Activated CD4-positive, CD25-positive, alpha-beta regulatory T cell treated with anti-CD3 and anti-CD28 coated beads, Interleukin-2, amount 50 U/mL, for 16 hours (primary cell): ENCODE data around the gene PARD3.

Source experiments
- DNase-seq: peaks from one replicate; pipeline ENCODE4 v3.0.0-alpha.2; 2020; ENCODE audit warnings: low read depth, low spot score

The PARD3 gene

DNA sequence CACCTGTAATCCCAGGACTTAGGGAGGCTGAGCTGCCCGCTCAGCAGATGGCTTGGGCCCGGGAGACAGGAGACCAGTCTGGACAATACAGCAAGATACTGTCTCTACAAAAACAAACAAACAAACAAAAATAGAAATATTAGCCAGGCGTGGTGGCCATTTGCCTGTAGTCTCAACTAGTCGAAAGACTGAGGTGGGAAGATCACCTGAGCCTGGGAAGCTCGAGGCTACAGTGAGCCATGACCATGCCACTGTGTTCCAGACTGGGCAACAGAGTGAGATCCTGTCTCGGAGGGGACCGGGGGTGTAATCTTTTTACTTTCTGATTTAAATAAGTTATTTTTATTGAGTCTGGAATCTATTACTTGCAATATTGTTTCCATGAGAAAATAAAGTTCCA lies 274.6 kb downstream of the PARD3 start:
- DNase-seq: no peak

DNA sequence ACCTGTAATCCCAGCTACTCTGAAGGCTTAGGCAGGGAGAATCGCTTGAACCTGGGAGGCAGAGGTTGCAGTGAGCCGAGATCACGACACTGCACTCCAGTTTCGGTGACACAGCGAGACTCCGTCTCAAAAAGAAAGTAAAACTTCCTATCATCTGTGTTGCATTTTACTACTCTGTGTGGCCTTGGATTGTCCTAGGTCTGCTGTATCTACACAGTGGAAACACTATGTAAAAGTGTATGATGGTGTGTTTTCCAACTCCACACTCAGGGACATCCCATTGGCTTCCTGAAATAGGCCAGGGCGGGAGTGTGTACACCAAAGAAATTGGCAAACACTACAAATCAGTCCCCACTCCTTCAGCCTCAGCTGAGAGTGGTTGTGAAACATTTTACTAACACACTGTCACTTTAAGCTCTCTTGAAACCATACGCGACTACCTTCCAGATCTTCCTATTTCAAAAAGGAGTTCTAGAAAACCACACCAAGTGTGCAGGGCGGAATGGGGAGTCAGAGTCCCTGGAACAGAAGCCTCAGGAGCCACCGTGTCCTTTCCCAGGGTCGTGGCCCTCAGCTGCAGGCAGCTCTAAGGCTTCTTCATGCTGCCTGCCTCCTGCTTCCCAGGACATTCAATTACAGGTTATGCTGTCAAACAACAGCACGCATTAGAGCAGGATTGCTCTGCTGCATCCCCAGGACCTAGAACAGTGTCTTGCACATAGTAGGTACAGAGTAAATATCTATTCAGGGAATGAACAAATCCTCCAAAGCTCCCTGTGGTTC lies 275.4 kb downstream of the PARD3 start:
- DNase-seq: no peak

GRCh38 chr10:34538281-34538829 lies 276.7 kb downstream of the PARD3 start:
- no peak for DNase-seq

GRCh38 chr10:34537629-34538231 lies 277.4 kb downstream of the PARD3 start:
- DNase-seq: no peak

DNA sequence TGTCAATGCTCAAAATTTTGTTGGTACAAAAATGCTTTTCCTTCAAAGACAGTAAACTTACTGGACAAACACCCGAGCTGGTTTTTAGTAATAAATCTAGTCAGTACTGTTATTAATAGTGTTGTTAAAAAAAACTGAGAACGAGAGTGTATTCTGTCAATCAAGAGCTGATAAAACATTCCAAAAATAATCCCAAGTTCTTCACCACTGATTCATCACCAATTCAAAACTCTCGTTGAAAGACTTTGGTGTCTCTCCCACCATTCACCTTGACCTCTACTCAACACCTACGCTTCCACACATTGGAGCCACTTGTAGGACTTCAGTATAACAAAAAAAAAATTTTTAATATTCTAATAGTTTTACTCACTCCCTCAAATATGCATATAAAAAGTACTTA lies 279.2 kb downstream of the PARD3 start:
- DNase-seq: no peak

DNA sequence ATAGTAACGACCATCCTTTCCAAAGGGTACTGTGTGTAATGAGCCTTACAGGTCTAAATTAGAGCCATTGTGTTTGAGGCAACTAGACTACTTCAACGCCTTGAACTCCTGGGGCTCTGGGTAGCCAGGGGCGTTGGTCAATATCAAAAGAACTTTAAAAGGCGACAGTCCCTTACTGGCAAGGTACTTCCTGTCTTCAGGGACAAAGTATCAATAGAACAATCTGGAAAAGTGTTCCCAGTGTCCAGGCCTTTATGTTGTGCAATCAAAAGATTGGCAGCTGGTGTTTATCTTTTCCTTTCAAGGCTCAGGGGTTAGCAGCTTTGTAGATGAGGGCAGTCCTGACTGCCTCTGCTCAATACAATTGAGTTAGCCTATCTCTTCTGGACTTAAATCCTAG lies 284.3 kb downstream of the PARD3 start:
- DNase-seq: no peak

- no peak for DNase-seq
Measured at GRCh38 chr10:34528320-34528719, 286.8 kb downstream of the PARD3 start.

DNA sequence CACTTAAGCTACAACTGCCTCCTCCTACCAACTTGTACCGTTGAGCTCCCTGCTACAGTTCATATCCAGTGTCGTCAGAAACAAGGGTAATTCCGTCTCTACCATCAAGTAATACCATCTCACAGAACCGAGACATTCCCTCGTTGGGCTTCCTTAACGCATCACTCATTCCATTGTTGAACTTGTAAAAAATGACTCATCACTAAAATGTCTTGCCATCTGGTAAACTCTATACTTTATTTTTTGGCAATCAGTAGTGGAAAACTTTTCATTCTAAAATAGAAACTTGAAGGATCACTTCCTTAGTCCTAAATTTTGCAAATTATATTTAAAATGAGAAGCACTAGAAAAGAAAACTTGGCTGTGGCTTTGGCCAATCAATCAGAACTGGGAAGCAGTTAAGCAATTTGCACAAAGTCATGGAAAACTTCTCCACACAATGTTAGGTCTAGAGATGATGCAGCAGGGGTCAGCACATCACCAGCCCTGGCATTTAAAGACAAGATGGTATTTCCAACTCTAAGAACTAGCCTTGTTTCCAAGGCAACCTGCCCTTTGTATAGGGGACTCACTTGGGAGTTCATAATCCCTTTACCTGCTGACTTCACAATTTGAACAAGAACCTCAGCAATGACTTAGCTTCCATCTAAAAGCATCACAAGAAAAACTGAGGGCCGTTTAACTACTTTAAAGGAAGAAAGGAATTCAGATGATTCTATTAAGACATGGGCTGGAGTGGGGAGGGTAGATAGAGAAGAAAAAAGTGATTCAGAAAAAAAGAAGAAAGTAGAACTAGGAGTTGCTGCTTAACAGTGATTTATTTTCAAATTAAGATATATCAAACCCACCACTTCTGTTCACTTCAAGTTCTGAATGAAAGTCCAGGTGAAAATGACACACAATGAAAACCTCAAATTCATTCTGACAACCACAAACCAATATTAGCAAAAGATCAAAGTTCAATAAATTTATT lies 288.1 kb downstream of the PARD3 start:
- no peak for DNase-seq

- no peak for DNase-seq
Measured at GRCh38 chr10:34526186-34526585, 288.9 kb downstream of the PARD3 start.

DNA sequence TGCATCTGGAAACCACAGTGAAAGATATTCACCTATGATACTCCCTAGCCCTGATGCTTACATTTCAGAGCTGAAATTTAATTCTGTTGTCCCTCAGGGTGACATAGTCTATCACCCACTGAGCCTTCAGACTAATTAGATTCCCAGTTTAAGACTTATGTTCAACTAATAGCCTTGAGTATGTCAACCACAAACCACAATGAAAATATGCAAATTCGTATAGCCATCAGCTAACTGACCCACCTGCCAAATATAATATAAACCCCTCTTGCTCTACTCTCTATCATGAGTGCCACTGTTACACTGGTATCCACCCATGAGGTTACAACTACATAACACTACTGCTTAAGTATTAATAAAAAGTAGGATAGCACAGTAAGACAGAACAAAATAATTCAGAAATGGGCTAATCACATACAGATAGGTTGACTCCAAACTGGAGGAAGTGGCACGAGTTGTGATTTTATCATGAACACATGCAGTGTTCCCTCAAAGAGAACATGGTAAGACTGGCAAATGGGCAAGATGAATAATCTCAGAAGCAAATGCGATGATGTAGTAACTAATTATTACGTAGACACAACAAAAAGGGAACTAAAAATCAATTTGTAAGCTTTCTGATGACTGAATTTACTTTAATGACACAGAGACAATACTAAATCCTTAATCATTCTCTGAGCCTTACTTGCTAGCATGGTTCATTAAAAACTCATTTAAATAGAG lies 290.6 kb downstream of the PARD3 start:
- no peak for DNase-seq

DNA sequence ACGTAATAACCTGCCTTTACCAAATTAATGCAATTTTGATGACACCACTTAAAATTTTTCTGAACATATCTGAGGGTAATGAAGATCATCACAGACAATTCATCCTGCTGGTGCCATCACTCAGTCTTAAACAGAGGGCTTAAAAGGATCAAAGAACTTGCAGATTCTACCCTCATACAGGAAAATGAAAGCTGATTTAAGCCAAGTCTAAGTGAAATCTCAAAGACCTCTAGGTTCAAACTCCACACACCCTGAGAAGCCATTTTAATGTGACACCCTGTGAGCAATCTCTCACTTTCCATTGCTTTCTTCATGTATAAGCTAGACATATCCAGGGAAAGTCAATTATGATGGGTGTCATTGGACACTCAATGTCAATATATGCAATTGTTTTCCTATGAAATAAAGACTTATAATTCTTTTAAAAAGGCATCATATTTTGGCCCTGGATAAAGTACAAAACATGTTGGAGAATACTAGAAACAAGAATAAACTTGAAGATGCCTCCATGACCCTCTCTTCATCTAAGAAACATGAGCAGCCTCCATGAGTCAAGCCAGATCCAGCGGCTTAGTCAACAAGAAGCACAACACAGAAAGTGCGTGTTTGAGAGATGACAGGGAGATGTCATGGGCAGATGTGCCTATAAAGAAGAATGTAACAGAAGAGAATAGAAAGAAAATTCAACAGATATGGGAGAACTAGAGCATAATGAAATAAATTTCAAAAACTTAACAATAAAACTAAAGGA lies 291.9 kb downstream of the PARD3 start:
- DNase-seq: no peak

- DNase-seq: no peak
Measured at GRCh38 chr10:34522546-34522945, 292.6 kb downstream of the PARD3 start.

GRCh38 chr10:34520510-34520909 lies 294.6 kb downstream of the PARD3 start:
- DNase-seq: no peak

DNA sequence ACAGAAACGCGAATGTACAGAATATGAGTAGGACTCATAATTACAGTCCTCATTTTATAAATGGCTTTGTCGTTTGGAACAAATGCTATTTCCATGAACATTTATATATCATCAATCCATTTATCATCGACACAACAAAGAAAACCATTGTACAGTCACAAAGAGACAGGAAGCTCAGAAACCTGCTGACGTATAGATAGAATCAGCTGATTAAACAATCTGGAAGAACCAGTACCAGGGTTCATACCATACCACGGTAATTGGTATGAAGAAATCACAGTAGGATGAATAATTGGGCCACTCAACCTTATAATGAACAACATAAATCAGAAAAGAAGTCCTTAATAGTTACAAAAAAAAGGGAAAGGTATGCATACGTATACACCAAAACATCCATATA lies 295.0 kb downstream of the PARD3 start:
- no peak for DNase-seq

GRCh38 chr10:34514290-34514689 lies 300.8 kb downstream of the PARD3 start:
- no peak for DNase-seq

DNA sequence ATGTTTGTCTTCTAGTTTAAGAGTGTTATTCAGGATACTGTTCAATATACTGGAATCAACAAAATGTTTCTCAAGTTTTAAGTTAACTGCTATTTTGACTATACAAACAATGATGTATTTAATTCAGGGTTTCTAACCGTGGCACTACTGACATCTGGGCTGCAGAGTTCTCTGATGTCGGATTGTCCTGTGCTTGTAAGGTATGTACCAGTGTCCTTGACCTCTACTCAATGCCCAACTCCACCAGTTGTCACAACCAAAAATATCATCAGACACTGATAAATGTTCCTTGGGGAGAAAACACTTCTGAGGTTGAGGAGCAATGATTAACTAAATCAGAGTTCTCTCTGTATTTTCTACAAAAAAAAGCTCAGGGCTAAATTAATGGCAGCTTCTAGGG lies 301.5 kb downstream of the PARD3 start:
- DNase-seq: no peak

DNA sequence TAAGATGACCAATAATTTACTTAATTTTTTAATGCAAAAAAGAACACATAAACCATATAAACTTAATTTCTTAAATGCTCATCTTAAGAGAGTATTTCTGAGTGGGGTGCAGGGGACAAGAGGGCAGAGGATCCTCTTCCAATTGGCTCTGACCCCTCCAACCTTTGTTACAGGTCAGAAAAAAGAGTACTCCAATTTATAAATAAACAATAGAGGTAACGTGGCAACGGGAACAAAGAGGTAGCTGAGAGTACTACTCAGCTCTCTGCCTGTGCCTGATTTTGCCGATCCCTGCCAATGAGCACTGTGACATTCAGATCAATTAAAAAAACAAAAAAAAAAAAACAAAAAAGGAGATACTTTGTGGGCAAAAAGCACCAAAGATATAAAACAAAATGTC lies 307.9 kb downstream of the PARD3 start:
- no peak for DNase-seq

DNA sequence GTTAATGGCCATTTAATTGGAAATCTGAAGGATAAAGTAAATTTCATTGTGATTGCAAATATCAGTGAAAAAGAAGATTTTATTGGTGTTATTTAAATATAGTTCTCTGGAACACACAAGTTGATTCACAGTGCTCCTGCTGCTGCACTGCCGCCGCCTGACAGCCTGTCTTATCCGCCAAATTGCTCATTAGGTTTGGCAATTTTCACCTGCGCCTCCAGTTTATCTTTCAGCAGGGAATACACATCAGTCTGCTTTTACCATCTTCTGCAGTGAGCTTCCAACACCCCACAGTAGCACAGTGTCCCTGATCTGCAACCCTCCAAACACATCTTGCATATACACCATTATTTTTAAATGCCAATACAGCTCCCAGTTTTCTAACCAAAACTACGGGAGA lies 308.3 kb downstream of the PARD3 start:
- DNase-seq: no peak

GRCh38 chr10:34505338-34505737 lies 309.8 kb downstream of the PARD3 start:
- DNase-seq: no peak

- DNase-seq: no peak
Measured at GRCh38 chr10:34504534-34504933, 310.6 kb downstream of the PARD3 start.

DNA sequence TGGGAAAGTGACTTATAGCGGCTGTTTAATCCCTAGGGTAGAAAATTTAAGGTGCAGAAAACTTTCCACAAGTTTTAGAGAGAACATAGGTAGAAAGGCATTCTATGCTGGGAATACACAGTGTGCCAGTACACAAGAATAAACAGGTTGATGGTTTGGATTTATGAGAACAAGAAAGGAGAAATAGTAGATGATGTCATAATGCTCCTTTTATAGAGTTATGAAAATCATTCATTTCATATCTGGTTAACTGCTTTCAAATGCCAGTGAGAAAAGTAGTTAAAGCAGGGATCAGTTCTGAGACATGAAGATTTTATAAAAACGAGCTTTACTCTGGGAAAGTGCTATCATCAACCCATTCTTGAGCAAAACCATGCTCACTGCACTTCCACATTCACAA lies 311.4 kb downstream of the PARD3 start:
- DNase-seq: no peak
